Bronchial epithelial cell (primary cell): Measurements from ENCODE around the gene PRDM15. TPM values are rescaled to one million over a fixed set of nuclear protein-coding genes. Genes with fewer than 3 reads are reported as not detected.

Experiments
- DNase-seq: peaks from one replicate; pipeline ENCODE4 v3.0.0-alpha.2; 2010; ENCODE audit warnings: low read depth
- FAIRE-seq: peaks from 2 replicates; lab custom pipeline; 2011; peaks lifted over from hg19 to GRCh38; lab: Jason Lieb, UNC
- H3K27me3 ChIP-seq: 2 replicates; pipeline ENCODE4 v1.5.1; 2011; ENCODE audit warnings: low read length; ENCODE audit not compliant: control insufficient read depth, insufficient read depth
- H3K36me3 ChIP-seq: 2 replicates; pipeline ENCODE4 v1.5.1; 2011; ENCODE audit warnings: low read length; ENCODE audit not compliant: control insufficient read depth, insufficient read depth
- H3K4me3 ChIP-seq: 2 replicates; pipeline ENCODE4 v1.5.1; 2011; ENCODE audit warnings: mild to moderate bottlenecking, low read depth, low read length, control low read depth
- CTCF ChIP-seq: IDR thresholded peaks from 2 replicates; pipeline ENCODE4 v1.5.1; 2011; ENCODE audit warnings: mild to moderate bottlenecking, moderate library complexity, low read length, control low read depth, inconsistent platforms; ENCODE audit not compliant: insufficient read depth, severe bottlenecking
- total RNA-seq: library from RNA; depleted of rRNA; stranded (reverse); fragments of >200 nt; gene quantifications from 2 replicates; pipeline ENCODE4 v1.2.1, GENCODE V29; 2014

The PRDM15 gene
- total RNA-seq, 1 donor from 2014 or later = 6.1 TPM

- Histone ChIP-seq H3K36me3 (no peaks in the 10 kb centered on the region), H3K27me3 (no peaks in the 10 kb centered on the region), H3K4me3 (no peak overlapping the region)
- DNase-seq = peak; percentile 95
- TF ChIP-seq CTCF = no peak
- peak; percentile 86 for FAIRE-seq
Observed at GRCh38 chr21:41783476-41784180, 95.5 kb downstream of the PRDM15 start.

GRCh38 chr21:41781050-41781410 is 98.1 kb downstream of the PRDM15 start:
- no peaks in the 10 kb centered on the region for H3K36me3 ChIP-seq
- H3K27me3 ChIP-seq = no peaks in the 10 kb centered on the region
- TF ChIP-seq CTCF = no peak
- no peak overlapping the region for H3K4me3 ChIP-seq
- DNase-seq = no peak
- no peak for FAIRE-seq

- no peak for DNase-seq
- no peak for TF ChIP-seq CTCF
- FAIRE-seq = no peak
Observed at GRCh38 chr21:41780337-41781049, 98.7 kb downstream of the PRDM15 start.

GRCh38 chr21:41779659-41780058 is 99.5 kb downstream of the PRDM15 start:
- no peak for FAIRE-seq
- H3K27me3 ChIP-seq = peaks cover 1% of the 10 kb centered on the region
- DNase-seq = no peak
- no peak overlapping the region for H3K4me3 ChIP-seq
- TF ChIP-seq CTCF = no peak
- no peaks in the 10 kb centered on the region for H3K36me3 ChIP-seq

More at GRCh38 chr21:41780337-41781049, 98.7 kb downstream of the PRDM15 start:
- H3K36me3 ChIP-seq = no peaks in the 10 kb centered on the region
- H3K27me3 ChIP-seq = no peaks in the 10 kb centered on the region
- H3K4me3 ChIP-seq = no peak overlapping the region

- FAIRE-seq = no peak
- Histone ChIP-seq H3K4me3 (no peak overlapping the region), H3K27me3 (peaks cover 1% of the 10 kb centered on the region), H3K36me3 (no peaks in the 10 kb centered on the region)
- no peak for DNase-seq
- TF ChIP-seq CTCF = no peak
Observed at GRCh38 chr21:41778930-41779600, 100.1 kb downstream of the PRDM15 start.
